Keratinocyte (primary cell): Measurements from ENCODE around the gene ATP5F1D. TPM values are rescaled to one million over a fixed set of nuclear protein-coding genes. Genes with fewer than 3 reads are reported as not detected.
A peak's percentile ranks its signal among the peaks of the same experiment; 100 is the strongest.

Experiments
- DNase-seq: peaks from one replicate; pipeline ENCODE4 v3.0.0-alpha.2; 2011; ENCODE audit warnings: low read depth, missing footprints, low spot score
- FAIRE-seq: peaks from 2 replicates; lab custom pipeline; 2011; peaks lifted over from hg19 to GRCh38; lab: Jason Lieb, UNC
- H2AFZ ChIP-seq: 2 replicates; pipeline ENCODE4 v1.6.0; 2012; ENCODE audit warnings: low read length, control low read depth, inconsistent platforms; ENCODE audit not compliant: control insufficient read depth
- H3K27ac ChIP-seq: 2 replicates; pipeline ENCODE4 v1.5.1; 2011; ENCODE audit warnings: low read length; ENCODE audit not compliant: control insufficient read depth, insufficient read depth
- H3K27me3 ChIP-seq: 3 replicates; pipeline ENCODE4 v1.6.0; 2011; ENCODE audit warnings: low read length; ENCODE audit not compliant: control insufficient read depth, insufficient read depth; ENCODE audit errors: extremely low read depth
- H3K36me3 ChIP-seq, 2 experiments: 2 replicates in 1 of 2; 3 replicates in 1 of 2; pipeline ENCODE4 v1.5.1; 2011; ENCODE audit warnings: low read length in 2 of 2, mild to moderate bottlenecking in 1 of 2; ENCODE audit not compliant: control insufficient read depth in 2 of 2, insufficient read depth in 2 of 2; ENCODE audit errors: extremely low read depth in 1 of 2
- H3K4me1 ChIP-seq: 3 replicates; pipeline ENCODE4 v1.5.1; 2011; ENCODE audit warnings: low read length; ENCODE audit not compliant: control insufficient read depth, insufficient read depth; ENCODE audit errors: extremely low read depth
- H3K4me2 ChIP-seq: 3 replicates; pipeline ENCODE4 v1.6.0; 2011; ENCODE audit warnings: low read depth, low read length; ENCODE audit not compliant: control insufficient read depth, insufficient read depth; ENCODE audit errors: extremely low read depth
- H3K4me3 ChIP-seq, 3 experiments: fragments of 200-600 bp in 1 of 3; sonication (generic) in 1 of 3; 2 replicates in 2 of 3; 3 replicates in 1 of 3; pipeline ENCODE4 v1.5.1; 2011 to 2016; ENCODE audit warnings: low read length in 3 of 3, mild to moderate bottlenecking in 3 of 3, control low read depth in 2 of 3, inconsistent platforms in 1 of 3, low read depth in 1 of 3, mixed read lengths in 1 of 3, mixed run types in 1 of 3, moderate library complexity in 1 of 3; ENCODE audit not compliant: control insufficient read depth in 2 of 3, insufficient read depth in 2 of 3; ENCODE audit errors: extremely low read depth in 1 of 3
- H3K79me2 ChIP-seq: 2 replicates; pipeline ENCODE4 v1.6.0; 2012; ENCODE audit warnings: low read length; ENCODE audit not compliant: control insufficient read depth, insufficient read depth
- H3K9ac ChIP-seq: 3 replicates; pipeline ENCODE4 v1.6.0; 2011; ENCODE audit warnings: low read length; ENCODE audit not compliant: control insufficient read depth, insufficient read depth; ENCODE audit errors: extremely low read depth
- H3K9me1 ChIP-seq: 3 replicates; pipeline ENCODE4 v1.6.0; 2011; ENCODE audit warnings: low read length; ENCODE audit not compliant: control insufficient read depth, insufficient read depth; ENCODE audit errors: extremely low read depth
- H3K9me3 ChIP-seq: 2 replicates; pipeline ENCODE4 v1.5.1; 2012; ENCODE audit warnings: low read depth, low read length; ENCODE audit not compliant: control insufficient read depth
- H4K20me1 ChIP-seq: 3 replicates; pipeline ENCODE4 v1.6.0; 2011; ENCODE audit warnings: low read length; ENCODE audit not compliant: control insufficient read depth, insufficient read depth; ENCODE audit errors: extremely low read depth
- CTCF ChIP-seq, 3 experiments: IDR thresholded peaks in 1 of 3; conservative IDR thresholded peaks in 1 of 3; optimal IDR thresholded peaks in 1 of 3; 2 replicates in 2 of 3; 3 replicates in 1 of 3; pipeline versions ENCODE3 to v1.5.1; 2011; ENCODE audit warnings: low read length in 3 of 3, mild to moderate bottlenecking in 3 of 3, moderate library complexity in 2 of 3, control low read depth in 1 of 3, inconsistent platforms in 1 of 3; ENCODE audit not compliant: insufficient read depth in 2 of 3; ENCODE audit errors: extremely low read depth in 1 of 3
- EZH2 ChIP-seq: IDR thresholded peaks from one replicate; pipeline ENCODE4 v1.6.1; 2012; ENCODE audit warnings: inconsistent platforms, mild to moderate bottlenecking, low read length, moderate library complexity
- dilution Hi-C: fragments of 300-500 bp; cut with MboI; formaldehyde crosslinking; loops from one replicate; pipeline ENCODE4 v1.7.0; 2020; ENCODE audit warnings: low sequenced_read_pairs; ENCODE audit not compliant: extremely low pct_ligation_motif_present
- polyA plus RNA-seq, 5 experiments: library from polyadenylated mRNA; depleted of rRNA in 3 of 5; stranded (reverse) in 3 of 5; stranded (forward) in 1 of 5; unstranded in 1 of 5; fragments of >200 nt; gene quantifications; 1 replicate in 1 of 5; 2 replicates in 3 of 5; 3 replicates in 1 of 5; pipeline versions ENCODE4 v1.2.1 to v1.2.3, GENCODE V29; 2011 to 2012; ENCODE audit warnings: missing spikeins in 2 of 5, low read depth in 1 of 5, low replicate concordance in 1 of 5

Gene ATP5F1D
- polyA plus RNA-seq, 1 donor (not counting 4 experiments of a cell fraction or from before 2014, with no cell fraction given), result 51.3 TPM

GRCh38 chr19:1267477-1268225, 26.1 kb downstream of the ATP5F1D start:
- H3K9me3 ChIP-seq, result no peaks in the 10 kb centered on the region
- dilution Hi-C loops, result no loop called here
- H3K9ac ChIP-seq, result peak overlapping the region; percentile 4
- TF ChIP-seq EZH2 (no peak), CTCF (optimal IDR thresholded peaks at IDR 0.05 in 1 of 3, IDR thresholded peaks at IDR 0.05 in 1 of 3, conservative IDR thresholded peaks at IDR 0.05 in 1 of 3; ENCODE audit: extremely low read depth in 1 of 3, insufficient read depth in 2 of 3, low read length in 3 of 3) (no peak)
- H3K9me1 ChIP-seq, result peaks cover 2% of the 10 kb centered on the region
- peaks cover 16 to 25% of the 10 kb centered on the region in 2 experiments for H3K36me3 ChIP-seq
- peaks cover 27% of the 10 kb centered on the region for H3K79me2 ChIP-seq
- H3K4me3 ChIP-seq, result peak overlapping the region in 2 of 3 experiments; percentile 40 to 54
- peak overlapping the region; percentile 82 for H3K4me2 ChIP-seq
- no peak overlapping the region for H2AFZ ChIP-seq
- FAIRE-seq (no peak), DNase-seq (no peak)
- H4K20me1 ChIP-seq, result no peaks in the 10 kb centered on the region
- H3K4me1 ChIP-seq, result peaks cover 57% of the 10 kb centered on the region
- peaks cover 4% of the 10 kb centered on the region for H3K27me3 ChIP-seq
- H3K27ac ChIP-seq, result no peak overlapping the region

- Histone ChIP-seq H3K36me3 (peaks cover 21 to 33% of the 10 kb centered on the region in 2 experiments), H2AFZ (no peak overlapping the region), H3K4me1 (peaks cover 52% of the 10 kb centered on the region), H3K9me1 (peaks cover 2% of the 10 kb centered on the region), H4K20me1 (no peaks in the 10 kb centered on the region), H3K27ac (no peak overlapping the region), H3K4me2 (peak overlapping the region; percentile 60), H3K79me2 (peaks cover 34% of the 10 kb centered on the region), H3K9me3 (no peaks in the 10 kb centered on the region), H3K27me3 (peaks cover 4% of the 10 kb centered on the region), H3K9ac (peak overlapping the region; percentile 33), H3K4me3 (no peak overlapping the region)
- TF ChIP-seq EZH2, result no peak
- TF ChIP-seq CTCF (optimal IDR thresholded peaks at IDR 0.05 in 1 of 3, IDR thresholded peaks at IDR 0.05 in 1 of 3, conservative IDR thresholded peaks at IDR 0.05 in 1 of 3; ENCODE audit: extremely low read depth in 1 of 3, insufficient read depth in 2 of 3, low read length in 3 of 3), result no peak
- DNase-seq (no peak), FAIRE-seq (no peak)
- dilution Hi-C loops, result no loop called here
Observed at GRCh38 chr19:1268226-1269064, 26.9 kb downstream of the ATP5F1D start.
